ENCODE data around the gene MEGF9.

Gene MEGF9

GRCh38 chr9:120627073-120627472 is 87.2 kb downstream of the MEGF9 start:
- no peak for TF ChIP-seq CTCF (conservative IDR thresholded peaks at IDR 0.05; ENCODE audit: low read depth, low read length)
- no peak for DNase-seq (ENCODE audit: low read depth)
- no peak overlapping the region for H3K4me3 ChIP-seq (ENCODE audit: low read depth, low read length)

GRCh38 chr9:120626512-120626911 is 87.8 kb downstream of the MEGF9 start:
- no peak for TF ChIP-seq CTCF (conservative IDR thresholded peaks at IDR 0.05; ENCODE audit: low read depth, low read length)
- no peak overlapping the region for H3K4me3 ChIP-seq (ENCODE audit: low read depth, low read length)
- DNase-seq (ENCODE audit: low read depth), result no peak

GRCh38 chr9:120625222-120625621 is 89.0 kb downstream of the MEGF9 start:
- H3K4me3 ChIP-seq (ENCODE audit: low read depth, low read length), result no peak overlapping the region
- TF ChIP-seq CTCF (conservative IDR thresholded peaks at IDR 0.05; ENCODE audit: low read depth, low read length), result no peak
- DNase-seq (ENCODE audit: low read depth), result peak; percentile 14

GRCh38 chr9:120622790-120623189 is 91.5 kb downstream of the MEGF9 start:
- no peak overlapping the region for H3K4me3 ChIP-seq (ENCODE audit: low read depth, low read length)
- DNase-seq (ENCODE audit: low read depth), result no peak
- no peak for TF ChIP-seq CTCF (conservative IDR thresholded peaks at IDR 0.05; ENCODE audit: low read depth, low read length)

- no peak for TF ChIP-seq CTCF (conservative IDR thresholded peaks at IDR 0.05; ENCODE audit: low read depth, low read length)
- no peak for DNase-seq (ENCODE audit: low read depth)
- no peak overlapping the region for H3K4me3 ChIP-seq (ENCODE audit: low read depth, low read length)
Observed at GRCh38 chr9:120621941-120622340, 92.3 kb downstream of the MEGF9 start.

- DNase-seq (ENCODE audit: low read depth), result peak; percentile 86
- TF ChIP-seq CTCF (conservative IDR thresholded peaks at IDR 0.05; ENCODE audit: low read depth, low read length), result peak; percentile 79
- peak overlapping the region; percentile 16 for H3K4me3 ChIP-seq (ENCODE audit: low read depth, low read length)
Observed at GRCh38 chr9:120619751-120620655, 94.3 kb downstream of the MEGF9 start.
